Mucosa of rectum (tissue), 2 donors: ENCODE data around the gene C17orf67.

Experiments
- H3K27ac ChIP-seq, 2 donors: one replicate each; pipeline ENCODE4 v1.7.0; 2013; ENCODE audit warnings: inconsistent platforms in 2 of 2, low read depth in 2 of 2, low read length in 2 of 2
- H3K27me3 ChIP-seq, 2 donors: one replicate each; pipeline ENCODE4 v1.7.0; 2013; ENCODE audit warnings: low read length in 2 of 2; ENCODE audit not compliant: control insufficient read depth in 2 of 2, insufficient read depth in 2 of 2
- H3K36me3 ChIP-seq, 2 donors: one replicate each; pipeline ENCODE4 v1.7.0; 2013; ENCODE audit warnings: low read length in 2 of 2; ENCODE audit not compliant: control insufficient read depth in 2 of 2, insufficient read depth in 2 of 2
- H3K4me1 ChIP-seq, 2 donors: one replicate each; pipeline ENCODE4 v1.7.0; 2013; ENCODE audit warnings: low read length in 2 of 2, mild to moderate bottlenecking in 1 of 2; ENCODE audit not compliant: control insufficient read depth in 2 of 2, insufficient read depth in 2 of 2
- H3K4me3 ChIP-seq, 2 donors: one replicate each; pipeline ENCODE4 v1.7.0; 2013; ENCODE audit warnings: low read length in 2 of 2
- H3K9ac ChIP-seq, 2 donors: one replicate each; pipeline ENCODE4 v1.7.0; 2013; ENCODE audit warnings: low read length in 2 of 2, low read depth in 1 of 2, mild to moderate bottlenecking in 1 of 2
- H3K9me3 ChIP-seq, 2 donors: one replicate each; pipeline ENCODE4 v1.7.0; 2013; ENCODE audit warnings: low read length in 2 of 2; ENCODE audit not compliant: control insufficient read depth in 2 of 2
- donor health status: healthy.
- donor health status: Normal muscosa, but diverticular disease.

The C17orf67 gene

DNA sequence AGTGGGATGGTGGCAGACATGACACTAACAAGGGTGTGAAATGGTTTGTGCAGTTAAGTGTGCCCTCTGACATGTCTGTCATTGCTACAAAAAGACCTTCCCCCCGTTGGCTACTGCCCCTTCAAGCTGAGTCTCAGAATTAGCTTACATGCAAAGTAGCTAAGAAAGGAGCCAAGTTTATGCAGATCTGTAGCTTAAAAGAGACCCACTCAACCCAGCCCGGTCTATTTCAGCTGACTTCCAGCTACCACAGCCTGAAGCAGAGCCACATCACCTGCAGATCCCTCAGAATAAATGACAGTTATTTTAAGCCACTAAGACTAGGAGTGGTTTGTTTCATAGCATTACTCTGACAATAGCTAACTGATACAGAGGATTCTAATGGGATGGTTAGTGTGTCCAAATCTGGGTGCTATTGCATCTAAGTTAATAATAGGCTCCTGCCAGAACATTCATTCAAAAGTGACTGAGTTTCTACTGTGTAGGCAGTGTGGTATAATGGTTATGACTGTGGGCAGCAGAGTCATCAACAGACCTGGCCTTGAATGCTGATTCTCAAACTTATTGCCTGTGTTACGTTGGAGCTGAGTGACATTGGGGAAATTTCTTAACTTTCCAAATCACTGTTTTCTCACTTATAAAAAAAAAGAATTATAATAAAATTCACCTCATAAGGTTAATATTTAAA is 11.7 kb downstream of the C17orf67 start:
- Histone ChIP-seq H3K9me3 (no peaks in the 10 kb centered on the region), H3K36me3 (no peaks in the 10 kb centered on the region), H3K27me3 (no peaks in the 10 kb centered on the region), H3K4me3 (no peak overlapping the region), H3K9ac (no peak overlapping the region), H3K27ac (no peak overlapping the region), H3K4me1 (peaks cover 0 to 8% of the 10 kb centered on the region in 2 donors)

DNA sequence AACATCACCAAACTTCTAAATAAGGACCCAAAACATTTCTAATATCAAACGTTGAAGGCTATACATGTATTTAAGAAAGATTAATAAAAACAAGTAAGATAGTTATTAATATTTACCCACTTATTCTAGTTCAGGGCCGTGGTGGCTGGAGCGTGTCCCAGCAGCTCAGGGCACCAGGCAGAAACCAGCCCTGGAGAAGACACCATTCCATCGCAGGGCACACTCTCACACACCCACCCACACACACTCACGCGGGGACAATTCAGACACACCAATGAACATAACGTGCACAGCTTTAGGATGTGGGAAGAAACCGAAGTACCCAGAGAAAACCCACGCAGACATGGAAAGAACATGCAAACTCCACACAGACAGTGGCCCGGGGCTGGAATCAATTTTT is 13.5 kb downstream of the C17orf67 start:
- H3K9me3 ChIP-seq: no peaks in the 10 kb centered on the region
- H3K4me1 ChIP-seq: peaks cover 0 to 8% of the 10 kb centered on the region in 2 donors
- H3K27ac ChIP-seq: no peak overlapping the region
- no peak overlapping the region for H3K4me3 ChIP-seq
- no peak overlapping the region for H3K9ac ChIP-seq
- no peaks in the 10 kb centered on the region for H3K36me3 ChIP-seq
- H3K27me3 ChIP-seq: no peaks in the 10 kb centered on the region

- Histone ChIP-seq H3K4me3 (no peak overlapping the region), H3K4me1 (peaks cover 0 to 8% of the 10 kb centered on the region in 2 donors), H3K9me3 (no peaks in the 10 kb centered on the region), H3K9ac (no peak overlapping the region), H3K27me3 (no peaks in the 10 kb centered on the region), H3K27ac (no peak overlapping the region), H3K36me3 (no peaks in the 10 kb centered on the region)
Observed at GRCh38 chr17:56819431-56820145, 14.1 kb downstream of the C17orf67 start.

GRCh38 chr17:56819030-56819429 is 14.7 kb downstream of the C17orf67 start:
- no peaks in the 10 kb centered on the region for H3K36me3 ChIP-seq
- H3K9me3 ChIP-seq: no peaks in the 10 kb centered on the region
- H3K4me1 ChIP-seq: peaks cover 0 to 8% of the 10 kb centered on the region in 2 donors
- H3K9ac ChIP-seq: no peak overlapping the region
- no peaks in the 10 kb centered on the region for H3K27me3 ChIP-seq
- no peak overlapping the region for H3K4me3 ChIP-seq
- H3K27ac ChIP-seq: no peak overlapping the region

- Histone ChIP-seq H3K9ac (no peak overlapping the region), H3K27ac (no peak overlapping the region), H3K36me3 (no peaks in the 10 kb centered on the region), H3K9me3 (no peaks in the 10 kb centered on the region), H3K4me1 (peaks cover 0 to 8% of the 10 kb centered on the region in 2 donors), H3K27me3 (no peaks in the 10 kb centered on the region), H3K4me3 (no peak overlapping the region)
Observed at GRCh38 chr17:56817066-56817465, 16.7 kb downstream of the C17orf67 start.

GRCh38 chr17:56815711-56816110 is 18.0 kb downstream of the C17orf67 start:
- H3K36me3 ChIP-seq: no peaks in the 10 kb centered on the region
- H3K9ac ChIP-seq: no peak overlapping the region
- H3K27ac ChIP-seq: no peak overlapping the region
- peaks cover 0 to 8% of the 10 kb centered on the region in 2 donors for H3K4me1 ChIP-seq
- no peak overlapping the region for H3K4me3 ChIP-seq
- no peaks in the 10 kb centered on the region for H3K27me3 ChIP-seq
- H3K9me3 ChIP-seq: no peaks in the 10 kb centered on the region

DNA sequence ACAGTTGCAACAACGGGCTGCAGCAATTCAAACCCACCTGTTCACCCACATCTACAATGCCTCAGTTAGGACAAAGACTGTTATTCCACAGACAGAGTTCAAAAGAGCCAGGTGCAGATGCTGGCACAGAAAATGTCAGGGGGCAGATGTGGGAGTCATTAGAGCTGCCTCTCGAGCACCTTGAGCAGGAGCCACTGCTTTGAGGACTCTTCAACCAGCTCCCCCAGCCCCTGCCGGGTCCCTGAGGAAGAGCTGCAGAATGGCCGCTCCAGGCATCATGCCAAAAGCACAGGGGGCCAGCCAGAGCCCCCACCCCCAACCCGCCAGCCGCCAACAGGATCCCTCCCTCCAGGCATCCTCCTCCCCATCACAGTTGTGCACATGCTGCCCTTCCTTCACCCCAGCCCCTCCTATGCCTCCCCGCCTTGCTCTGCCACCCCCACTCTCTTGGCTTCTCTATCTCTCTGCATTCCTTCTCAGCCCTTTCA is 20.8 kb downstream of the C17orf67 start:
- peaks cover 0 to 3% of the 10 kb centered on the region in 2 donors for H3K4me1 ChIP-seq
- no peak overlapping the region for H3K4me3 ChIP-seq
- no peaks in the 10 kb centered on the region for H3K9me3 ChIP-seq
- no peaks in the 10 kb centered on the region for H3K27me3 ChIP-seq
- no peak overlapping the region for H3K9ac ChIP-seq
- H3K36me3 ChIP-seq: no peaks in the 10 kb centered on the region
- no peak overlapping the region for H3K27ac ChIP-seq

DNA sequence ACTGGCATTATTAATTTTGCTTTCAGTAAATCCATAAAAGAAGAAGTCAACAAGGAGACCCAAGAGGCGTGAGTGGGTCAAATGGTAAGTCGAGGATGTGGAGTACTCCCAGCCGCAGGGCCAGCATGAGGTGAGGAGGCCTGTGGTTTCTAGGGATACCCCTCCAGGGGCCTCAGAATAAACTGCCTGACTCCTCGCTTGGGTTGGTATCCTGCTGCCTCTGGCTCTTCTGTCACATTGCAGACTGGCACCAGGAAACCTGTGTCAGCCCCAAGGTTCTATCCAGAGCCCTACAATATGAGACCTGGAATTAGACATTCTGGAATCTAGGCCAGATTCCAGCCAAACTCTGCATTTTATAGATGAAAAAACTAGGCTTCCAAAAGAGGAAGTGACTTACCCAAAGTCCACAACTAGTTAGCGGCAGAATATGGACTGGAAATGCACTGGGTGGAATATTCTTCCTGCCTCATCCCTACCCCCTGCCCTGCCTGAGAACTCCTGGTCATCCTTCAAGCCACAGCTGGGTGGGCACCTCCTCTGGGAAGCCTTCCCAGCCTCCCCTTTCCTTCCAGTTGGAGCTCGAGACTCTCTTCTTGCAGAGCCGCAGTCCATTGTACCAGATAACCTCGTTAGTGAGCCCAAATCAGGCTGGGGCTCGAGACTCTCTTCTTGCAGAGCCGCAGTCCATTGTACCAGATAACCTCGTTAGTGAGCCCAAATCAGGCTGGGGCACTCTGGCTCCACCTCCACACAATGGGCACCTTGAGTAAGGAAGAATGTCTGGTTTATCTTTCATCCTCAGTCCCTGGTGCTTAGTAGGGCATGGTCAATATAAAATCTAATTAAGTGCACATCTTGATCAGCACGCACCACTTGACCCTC is 22.6 kb downstream of the C17orf67 start:
- H3K27ac ChIP-seq: no peak overlapping the region
- peaks cover 0 to 3% of the 10 kb centered on the region in 2 donors for H3K4me1 ChIP-seq
- no peaks in the 10 kb centered on the region for H3K9me3 ChIP-seq
- no peaks in the 10 kb centered on the region for H3K36me3 ChIP-seq
- no peak overlapping the region for H3K4me3 ChIP-seq
- no peaks in the 10 kb centered on the region for H3K27me3 ChIP-seq
- no peak overlapping the region for H3K9ac ChIP-seq

GRCh38 chr17:56810343-56810742 is 23.4 kb downstream of the C17orf67 start:
- Histone ChIP-seq H3K9ac (no peak overlapping the region), H3K27ac (no peak overlapping the region), H3K4me1 (peaks cover 0 to 3% of the 10 kb centered on the region in 2 donors), H3K27me3 (no peaks in the 10 kb centered on the region), H3K9me3 (no peaks in the 10 kb centered on the region), H3K36me3 (no peaks in the 10 kb centered on the region), H3K4me3 (no peak overlapping the region)

GRCh38 chr17:56809820-56810179 is 23.9 kb downstream of the C17orf67 start:
- no peaks in the 10 kb centered on the region for H3K36me3 ChIP-seq
- no peak overlapping the region for H3K9ac ChIP-seq
- no peak overlapping the region for H3K4me3 ChIP-seq
- H3K27ac ChIP-seq: no peak overlapping the region
- H3K27me3 ChIP-seq: no peaks in the 10 kb centered on the region
- peaks cover 0 to 3% of the 10 kb centered on the region in 2 donors for H3K4me1 ChIP-seq
- H3K9me3 ChIP-seq: no peaks in the 10 kb centered on the region
